Ectodermal cell (in vitro differentiated cells): Measurements from ENCODE around the gene PCDHB9.
"Not testable (repeated sequence)": the region's sequence is repeated elsewhere in the genome, so short reads cannot be mapped to it uniquely, and the experiment has no call there.

ENCODE experiments used
- H3K27ac ChIP-seq: 2 replicates; pipeline ENCODE4 v1.7.0; 2013; ENCODE audit warnings: mild to moderate bottlenecking, low read depth, low read length; ENCODE audit not compliant: insufficient read depth, poor library complexity, severe bottlenecking
- H3K27me3 ChIP-seq: 2 replicates; pipeline ENCODE4 v1.7.0; 2013; ENCODE audit warnings: mild to moderate bottlenecking, low read length; ENCODE audit not compliant: insufficient read depth, control insufficient read depth, poor library complexity, severe bottlenecking
- H3K36me3 ChIP-seq: one replicate; pipeline ENCODE4 v1.7.0; 2013; ENCODE audit warnings: low read length; ENCODE audit not compliant: control insufficient read depth, insufficient read depth
- H3K4me1 ChIP-seq: one replicate; pipeline ENCODE4 v1.7.0; 2013; ENCODE audit warnings: low read length; ENCODE audit not compliant: control insufficient read depth, insufficient read depth
- H3K4me3 ChIP-seq: 2 replicates; pipeline ENCODE4 v1.7.0; 2013; ENCODE audit warnings: low read depth, low read length, control low read depth; ENCODE audit not compliant: insufficient read depth
- H3K9me3 ChIP-seq: 2 replicates; pipeline ENCODE4 v1.7.0; 2013; ENCODE audit warnings: mild to moderate bottlenecking, low read length, moderate library complexity; ENCODE audit not compliant: control insufficient read depth
- whole genome bisulfite sequencing, 2 experiments: methylation state at CpG; one replicate each; pipeline ENCODE4 v1.1.7; 2013; ENCODE audit warnings: missing lambda C conversion rate in 2 of 2; 5-methylcytosine and 5-hydroxymethylcytosine counted together

The PCDHB9 gene

DNA sequence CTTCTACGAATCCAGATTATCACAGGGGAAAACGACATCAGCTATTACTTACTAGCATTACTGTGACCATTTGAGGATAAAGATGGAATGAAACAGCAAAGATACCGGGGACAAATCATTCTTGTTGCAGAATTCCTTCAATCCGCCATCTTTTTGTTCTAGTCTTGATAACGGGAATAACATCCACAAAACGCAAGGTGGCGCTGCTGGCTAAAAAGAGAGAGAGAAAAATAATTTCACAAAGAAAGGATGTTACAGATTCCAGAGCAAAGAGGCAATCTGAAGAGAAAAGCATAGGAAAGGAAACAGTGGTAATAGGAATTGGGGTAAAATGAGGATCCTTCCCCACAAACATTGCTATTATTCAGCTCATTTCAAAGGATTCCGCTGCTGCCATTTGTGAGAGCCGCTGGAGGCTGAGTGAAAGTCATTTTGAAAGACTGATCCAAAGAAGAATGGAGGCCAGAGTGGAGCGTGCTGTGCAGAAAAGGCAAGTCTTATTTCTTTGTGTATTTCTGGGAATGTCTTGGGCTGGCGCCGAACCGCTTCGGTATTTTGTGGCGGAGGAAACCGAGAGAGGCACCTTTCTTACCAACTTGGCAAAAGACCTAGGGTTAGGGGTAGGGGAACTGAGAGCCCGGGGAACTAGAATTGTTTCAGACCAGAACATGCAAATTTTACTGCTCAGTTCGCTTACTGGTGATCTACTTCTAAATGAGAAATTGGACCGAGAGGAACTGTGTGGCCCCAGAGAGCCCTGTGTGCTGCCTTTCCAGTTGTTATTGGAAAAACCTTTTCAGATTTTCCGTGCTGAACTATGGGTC is 14.4 kb upstream of the PCDHB9 start, which contains the start of gene PCDHB7:
Gene PCDHB7, plus strand, starts transcription at position 264 of the 824 bp plus-strand sequence. Its CDS starts 192 bp downstream, at position 456.
- H3K9me3 ChIP-seq: no peaks in the 10 kb centered on the region
- no peaks in the 10 kb centered on the region for H3K4me1 ChIP-seq
- 81% methylated on average over 19 to 20 of the region's 20 CpGs for WGBS, 2 experiments
- no peaks in the 10 kb centered on the region for H3K36me3 ChIP-seq
- no peaks in the 10 kb centered on the region for H3K27me3 ChIP-seq
- no peak within 1 kb of the TSS for H3K4me3 ChIP-seq
- no peak within 1 kb of the TSS for H3K27ac ChIP-seq

DNA sequence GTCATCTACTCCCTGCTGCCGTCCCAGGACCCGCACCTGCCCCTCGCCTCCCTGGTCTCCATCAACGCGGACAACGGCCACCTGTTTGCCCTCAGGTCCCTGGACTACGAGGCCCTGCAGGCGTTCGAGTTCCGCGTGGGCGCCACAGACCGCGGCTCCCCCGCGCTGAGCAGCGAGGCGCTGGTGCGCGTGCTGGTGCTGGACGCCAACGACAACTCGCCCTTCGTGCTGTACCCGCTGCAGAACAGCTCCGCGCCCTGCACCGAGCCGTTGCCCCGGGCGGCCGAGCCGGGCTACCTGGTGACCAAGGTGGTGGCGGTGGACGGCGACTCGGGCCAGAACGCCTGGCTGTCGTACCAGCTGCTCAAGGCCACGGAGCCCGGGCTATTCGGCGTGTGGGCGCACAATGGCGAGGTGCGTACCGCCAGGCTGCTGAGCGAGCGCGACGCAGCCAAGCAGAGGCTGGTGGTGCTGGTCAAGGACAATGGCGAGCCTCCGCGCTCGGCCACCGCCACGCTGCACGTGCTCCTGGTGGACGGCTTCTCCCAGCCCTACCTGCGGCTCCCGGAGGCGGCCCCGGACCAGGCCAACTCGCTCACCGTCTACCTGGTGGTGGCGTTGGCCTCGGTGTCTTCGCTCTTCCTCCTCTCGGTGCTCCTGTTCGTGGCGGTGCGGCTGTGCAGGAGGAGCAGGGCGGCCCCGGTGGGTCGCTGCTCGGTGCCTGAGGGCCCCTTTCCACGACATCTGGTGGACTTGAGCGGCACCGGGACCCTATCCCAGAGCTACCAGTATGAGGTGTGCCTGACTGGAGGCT is 12.5 kb upstream of the PCDHB9 start:
- not testable (repeated sequence) for H3K4me1 ChIP-seq, H3K27me3 ChIP-seq, H3K27ac ChIP-seq, H3K4me3 ChIP-seq, H3K9me3 ChIP-seq, H3K36me3 ChIP-seq
- WGBS, 2 experiments: 95% methylated on average over 79 of the region's 79 CpGs

DNA sequence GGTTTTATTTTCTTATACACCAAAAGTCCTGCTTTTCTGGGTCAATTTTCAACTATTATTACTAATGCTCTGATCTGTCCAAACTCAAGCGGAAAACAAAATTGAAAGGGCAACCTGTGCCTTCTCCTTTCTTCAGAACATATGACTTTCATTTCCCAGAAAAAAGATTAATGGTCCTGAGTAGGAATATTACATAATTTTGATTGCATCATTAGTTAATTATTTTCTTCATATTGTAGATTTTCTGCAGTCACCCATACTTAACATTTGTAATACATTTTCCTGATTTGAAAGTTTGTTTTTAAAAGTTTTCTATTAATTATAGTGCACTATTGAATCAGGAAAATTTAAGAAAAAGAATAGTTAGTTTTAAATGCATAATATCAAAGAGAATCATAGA is 11.0 kb upstream of the PCDHB9 start:
- Histone ChIP-seq H3K27ac (no peak overlapping the region), H3K4me3 (no peak overlapping the region), H3K36me3 (no peaks in the 10 kb centered on the region), H3K9me3 (no peaks in the 10 kb centered on the region), H3K27me3 (no peaks in the 10 kb centered on the region), H3K4me1 (no peaks in the 10 kb centered on the region)
- 95 to 100% methylated on average over 1 of the region's 1 CpG for WGBS, 2 experiments

DNA sequence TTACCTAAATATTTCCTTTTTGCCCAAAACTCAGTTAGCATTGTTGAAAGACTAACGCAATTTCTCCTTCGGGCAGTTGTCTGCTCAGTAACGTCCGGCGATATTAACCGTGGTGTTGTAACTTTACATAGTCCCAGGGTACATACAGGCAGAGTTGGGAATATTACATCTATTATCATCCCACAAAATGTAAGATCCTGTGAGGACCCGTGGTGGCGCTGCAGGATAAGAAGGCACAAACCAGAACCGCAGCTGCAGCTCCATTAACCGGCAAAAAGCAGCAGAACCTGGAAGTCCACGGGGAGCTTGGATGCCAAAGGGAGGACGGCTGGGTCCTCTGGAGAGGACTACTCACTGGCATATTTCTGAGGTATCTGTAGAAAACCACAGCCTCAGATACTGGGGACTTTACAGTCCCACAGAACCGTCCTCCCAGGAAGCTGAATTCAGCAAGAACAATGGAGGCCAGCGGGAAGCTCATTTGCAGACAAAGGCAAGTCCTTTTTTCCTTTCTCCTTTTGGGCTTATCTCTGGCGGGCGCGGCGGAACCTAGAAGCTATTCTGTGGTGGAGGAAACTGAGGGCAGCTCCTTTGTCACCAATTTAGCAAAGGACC is 9.3 kb upstream of the PCDHB9 start, which contains the start of gene PCDHB8:
Gene PCDHB8, plus strand, starts transcription at position 214 of the 615 bp plus-strand sequence. Its CDS starts 245 bp downstream, at position 459.
- not testable (repeated sequence) for H3K27me3 ChIP-seq, H3K4me1 ChIP-seq, H3K36me3 ChIP-seq, H3K4me3 ChIP-seq, H3K27ac ChIP-seq, H3K9me3 ChIP-seq
- WGBS, 2 experiments: 84 to 86% methylated on average over 12 to 14 of the region's 18 CpGs

DNA sequence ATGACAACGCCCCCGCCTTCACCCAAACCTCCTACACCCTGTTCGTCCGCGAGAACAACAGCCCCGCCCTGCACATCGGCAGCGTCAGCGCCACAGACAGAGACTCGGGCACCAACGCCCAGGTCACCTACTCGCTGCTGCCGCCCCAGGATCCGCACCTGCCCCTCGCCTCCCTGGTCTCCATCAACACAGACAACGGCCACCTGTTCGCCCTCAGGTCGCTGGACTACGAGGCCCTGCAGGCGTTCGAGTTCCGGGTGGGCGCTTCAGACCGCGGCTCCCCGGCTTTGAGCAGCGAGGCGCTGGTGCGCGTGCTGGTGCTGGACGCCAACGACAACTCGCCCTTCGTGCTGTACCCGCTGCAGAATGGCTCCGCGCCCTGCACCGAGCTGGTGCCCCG is 7.6 kb upstream of the PCDHB9 start:
- 94 to 96% methylated on average over 26 to 27 of the region's 39 CpGs for WGBS, 2 experiments
- H3K4me1 ChIP-seq, H3K36me3 ChIP-seq, H3K27me3 ChIP-seq, H3K27ac ChIP-seq, H3K4me3 ChIP-seq, H3K9me3 ChIP-seq: not testable (repeated sequence)

DNA sequence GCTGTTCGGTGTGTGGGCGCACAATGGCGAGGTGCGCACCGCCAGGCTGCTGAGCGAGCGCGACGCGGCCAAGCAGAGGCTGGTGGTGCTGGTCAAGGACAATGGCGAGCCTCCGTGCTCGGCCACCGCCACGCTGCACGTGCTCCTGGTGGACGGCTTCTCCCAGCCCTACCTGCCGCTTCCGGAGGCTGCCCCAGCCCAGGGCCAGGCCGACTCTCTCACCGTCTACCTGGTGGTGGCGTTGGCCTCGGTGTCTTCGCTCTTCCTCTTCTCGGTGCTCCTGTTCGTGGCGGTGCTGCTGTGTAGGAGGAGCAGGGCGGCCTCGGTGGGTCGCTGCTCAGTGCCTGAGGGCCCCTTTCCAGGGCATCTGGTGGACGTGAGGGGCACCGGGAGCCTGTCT is 7.1 kb upstream of the PCDHB9 start:
- H3K4me3 ChIP-seq, H3K36me3 ChIP-seq, H3K4me1 ChIP-seq, H3K27me3 ChIP-seq, H3K9me3 ChIP-seq, H3K27ac ChIP-seq: not testable (repeated sequence)
- WGBS, 2 experiments: 93% methylated on average over 29 to 31 of the region's 32 CpGs

DNA sequence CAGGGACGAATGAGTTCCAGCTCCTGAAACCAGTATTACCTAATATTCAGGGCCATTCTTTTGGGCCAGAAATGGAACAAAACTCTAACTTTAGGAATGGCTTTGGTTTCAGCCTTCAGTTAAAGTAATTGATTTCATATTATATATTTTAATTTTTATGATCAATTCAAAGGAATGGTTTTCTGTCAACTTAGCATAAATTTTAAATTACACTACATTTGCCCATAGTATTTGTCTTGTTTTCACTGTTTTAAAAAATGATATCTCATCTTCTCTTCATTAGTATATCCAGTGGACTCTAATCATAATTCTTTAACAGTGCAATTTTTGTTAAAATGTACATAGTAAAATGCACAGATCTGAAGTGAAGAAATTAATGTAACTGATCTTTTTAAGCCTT is 6.6 kb upstream of the PCDHB9 start:
- H3K9me3 ChIP-seq: no peaks in the 10 kb centered on the region
- 74 to 84% methylated on average over 1 of the region's 1 CpG for WGBS, 2 experiments
- H3K36me3 ChIP-seq: no peaks in the 10 kb centered on the region

DNA sequence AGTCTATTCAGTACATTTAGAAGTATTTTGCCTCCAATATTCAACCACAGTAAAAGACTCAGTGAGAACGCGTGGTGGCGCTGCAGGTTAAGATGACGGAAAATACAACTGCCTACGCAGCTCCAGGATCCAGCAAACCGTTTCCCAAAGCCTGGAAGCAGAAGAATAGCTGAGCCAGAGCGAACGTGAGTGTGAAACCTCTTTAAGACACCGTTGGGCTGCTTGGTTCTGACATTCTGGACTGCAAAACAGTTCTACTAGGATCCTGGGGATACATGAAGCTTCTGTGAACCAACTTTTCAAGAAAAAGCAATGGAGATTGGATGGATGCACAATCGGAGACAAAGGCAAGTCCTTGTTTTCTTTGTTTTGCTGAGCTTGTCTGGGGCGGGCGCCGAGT is 4.7 kb upstream of the PCDHB9 start, which contains the start of gene PCDHB16:
Gene PCDHB16, plus strand, starts transcription at position 140 of the 400 bp plus-strand sequence. Its CDS starts 173 bp downstream, at position 313.
- 55 to 60% methylated on average over 13 of the region's 13 CpGs for WGBS, 2 experiments
- Histone ChIP-seq H3K9me3 (no peaks in the 10 kb centered on the region), H3K27ac (no peak within 1 kb of the TSS), H3K27me3 (no peaks in the 10 kb centered on the region), H3K4me3 (peak within 1 kb of the TSS; percentile 14), H3K36me3 (no peaks in the 10 kb centered on the region), H3K4me1 (no peaks in the 10 kb centered on the region)

More for the DNA sequence above, 6.6 kb upstream of the PCDHB9 start:
- no peaks in the 10 kb centered on the region for H3K4me1 ChIP-seq
- no peak overlapping the region for H3K4me3 ChIP-seq
- H3K27ac ChIP-seq: no peak overlapping the region
- no peaks in the 10 kb centered on the region for H3K27me3 ChIP-seq

DNA sequence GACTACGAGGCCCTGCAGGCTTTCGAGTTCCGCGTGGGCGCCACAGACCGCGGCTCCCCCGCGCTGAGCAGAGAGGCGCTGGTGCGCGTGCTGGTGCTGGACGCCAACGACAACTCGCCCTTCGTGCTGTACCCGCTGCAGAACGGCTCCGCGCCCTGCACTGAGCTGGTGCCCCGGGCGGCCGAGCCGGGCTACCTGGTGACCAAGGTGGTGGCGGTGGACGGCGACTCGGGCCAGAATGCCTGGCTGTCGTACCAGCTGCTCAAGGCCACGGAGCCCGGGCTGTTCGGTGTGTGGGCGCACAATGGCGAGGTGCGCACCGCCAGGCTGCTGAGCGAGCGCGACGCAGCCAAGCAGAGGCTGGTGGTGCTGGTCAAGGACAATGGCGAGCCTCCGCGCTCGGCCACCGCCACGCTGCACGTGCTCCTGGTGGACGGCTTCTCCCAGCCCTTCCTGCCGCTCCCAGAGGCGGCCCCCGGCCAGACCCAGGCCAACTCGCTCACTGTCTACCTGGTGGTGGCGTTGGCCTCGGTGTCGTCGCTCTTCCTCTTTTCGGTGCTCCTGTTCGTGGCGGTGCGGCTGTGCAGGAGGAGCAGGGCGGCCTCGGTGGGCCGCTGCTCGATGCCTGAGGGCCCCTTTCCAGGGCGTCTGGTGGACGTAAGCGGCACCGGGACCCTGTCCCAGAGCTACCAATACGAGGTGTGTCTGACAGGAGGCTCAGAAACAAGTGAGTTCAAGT is 2.7 kb upstream of the PCDHB9 start:
- not testable (repeated sequence) for H3K36me3 ChIP-seq, H3K4me1 ChIP-seq, H3K27me3 ChIP-seq, H3K4me3 ChIP-seq, H3K9me3 ChIP-seq, H3K27ac ChIP-seq
- 92 to 93% methylated on average over 47 to 56 of the region's 69 CpGs for WGBS, 2 experiments
